ENCODE results near the gene PPP1R1C. TPM values are rescaled to one million over a fixed set of nuclear protein-coding genes. Genes with fewer than 3 reads are reported as not detected.
A peak's percentile ranks its signal among the peaks of the same experiment; 100 is the strongest.

The PPP1R1C gene
- total RNA-seq, 1 donor, result 1.4 TPM

DNA sequence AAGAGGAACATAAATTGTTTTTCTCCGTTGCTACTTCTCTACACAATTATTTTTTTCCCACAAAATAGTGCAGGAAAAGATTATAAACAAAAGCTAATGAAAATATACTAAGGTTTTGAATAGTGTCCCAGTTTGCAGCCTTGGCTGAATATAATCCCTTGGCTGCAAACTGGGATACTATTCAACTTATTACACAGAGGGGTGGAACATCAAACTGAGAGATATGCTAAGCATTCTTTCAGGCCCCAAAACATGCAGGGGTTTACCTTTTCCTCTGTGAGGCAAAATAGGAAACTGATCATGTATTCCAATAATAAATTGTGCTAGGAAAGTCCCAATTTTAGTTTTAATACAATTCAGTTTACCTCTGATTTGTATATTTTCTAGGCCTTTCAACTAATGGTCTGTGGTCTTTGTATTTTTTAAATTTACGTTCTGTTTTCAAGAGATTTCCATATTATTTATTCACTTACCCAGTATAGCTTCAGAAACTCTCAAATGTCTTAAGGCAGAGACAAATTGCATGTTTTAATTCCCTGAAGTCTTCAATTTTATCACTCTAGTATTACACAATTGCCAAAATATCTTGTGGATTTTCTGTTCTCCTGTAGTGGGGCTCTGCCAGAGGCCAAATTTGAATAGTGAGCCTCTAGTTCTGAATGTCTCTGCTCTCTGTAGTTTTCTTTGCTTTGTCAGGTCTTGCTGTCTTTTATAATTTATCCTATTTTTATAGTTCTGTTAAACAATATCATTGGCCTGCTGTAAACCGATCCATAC is 63.9 kb downstream of the PPP1R1C start:
- TF ChIP-seq, protein P1, sequence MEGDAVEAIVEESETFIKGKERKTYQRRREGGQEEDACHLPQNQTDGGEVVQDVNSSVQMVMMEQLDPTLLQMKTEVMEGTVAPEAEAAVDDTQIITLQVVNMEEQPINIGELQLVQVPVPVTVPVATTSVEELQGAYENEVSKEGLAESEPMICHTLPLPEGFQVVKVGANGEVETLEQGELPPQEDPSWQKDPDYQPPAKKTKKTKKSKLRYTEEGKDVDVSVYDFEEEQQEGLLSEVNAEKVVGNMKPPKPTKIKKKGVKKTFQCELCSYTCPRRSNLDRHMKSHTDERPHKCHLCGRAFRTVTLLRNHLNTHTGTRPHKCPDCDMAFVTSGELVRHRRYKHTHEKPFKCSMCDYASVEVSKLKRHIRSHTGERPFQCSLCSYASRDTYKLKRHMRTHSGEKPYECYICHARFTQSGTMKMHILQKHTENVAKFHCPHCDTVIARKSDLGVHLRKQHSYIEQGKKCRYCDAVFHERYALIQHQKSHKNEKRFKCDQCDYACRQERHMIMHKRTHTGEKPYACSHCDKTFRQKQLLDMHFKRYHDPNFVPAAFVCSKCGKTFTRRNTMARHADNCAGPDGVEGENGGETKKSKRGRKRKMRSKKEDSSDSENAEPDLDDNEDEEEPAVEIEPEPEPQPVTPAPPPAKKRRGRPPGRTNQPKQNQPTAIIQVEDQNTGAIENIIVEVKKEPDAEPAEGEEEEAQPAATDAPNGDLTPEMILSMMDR (IDR thresholded peaks at IDR 0.05; ENCODE audit: insufficient read depth, low read length), result no peak
- peak; percentile 59 for DNase-seq (ENCODE audit: low read depth)
- H3K4me3 ChIP-seq (ENCODE audit: low read depth, low read length), result no peak overlapping the region

DNA sequence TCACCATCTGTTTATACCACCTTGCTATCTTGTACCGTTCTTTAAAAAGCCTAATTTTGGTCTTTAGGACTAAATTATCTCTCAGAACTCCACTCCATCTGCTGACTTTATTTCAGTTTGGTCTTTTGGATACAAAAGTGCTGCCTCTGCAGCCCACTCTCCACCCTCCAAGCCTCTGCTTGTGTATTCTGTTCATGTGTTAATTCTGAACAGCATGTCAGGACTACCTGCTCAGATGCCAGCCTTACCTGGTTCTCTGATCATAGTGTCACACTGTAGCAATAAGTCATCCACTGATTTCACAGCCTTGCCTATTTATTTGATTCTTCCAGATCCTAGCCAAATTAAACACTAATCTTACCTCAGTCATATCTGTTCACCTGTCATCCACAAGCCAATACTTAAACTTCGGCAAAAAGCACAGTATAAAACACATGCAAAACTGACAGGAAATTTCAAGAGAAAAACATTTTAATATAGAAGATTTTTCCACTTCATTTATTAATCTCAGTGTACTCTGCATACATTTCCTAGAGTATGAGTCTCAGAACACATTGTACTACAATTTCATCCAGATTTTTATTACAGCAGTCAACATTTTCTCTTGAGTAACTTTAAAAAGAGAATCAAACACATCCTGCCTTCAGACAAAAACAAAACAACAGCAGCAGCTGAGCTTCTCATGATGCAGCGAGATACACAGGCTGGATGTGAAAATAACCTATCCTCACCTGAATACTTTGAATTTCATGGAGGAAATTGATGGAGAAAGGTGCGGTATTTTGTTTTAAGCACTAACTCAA is 64.9 kb downstream of the PPP1R1C start:
- no peak for DNase-seq (ENCODE audit: low read depth)
- TF ChIP-seq, protein P1 (IDR thresholded peaks at IDR 0.05; ENCODE audit: insufficient read depth, low read length), result no peak
- no peak overlapping the region for H3K4me3 ChIP-seq (ENCODE audit: low read depth, low read length)

DNA sequence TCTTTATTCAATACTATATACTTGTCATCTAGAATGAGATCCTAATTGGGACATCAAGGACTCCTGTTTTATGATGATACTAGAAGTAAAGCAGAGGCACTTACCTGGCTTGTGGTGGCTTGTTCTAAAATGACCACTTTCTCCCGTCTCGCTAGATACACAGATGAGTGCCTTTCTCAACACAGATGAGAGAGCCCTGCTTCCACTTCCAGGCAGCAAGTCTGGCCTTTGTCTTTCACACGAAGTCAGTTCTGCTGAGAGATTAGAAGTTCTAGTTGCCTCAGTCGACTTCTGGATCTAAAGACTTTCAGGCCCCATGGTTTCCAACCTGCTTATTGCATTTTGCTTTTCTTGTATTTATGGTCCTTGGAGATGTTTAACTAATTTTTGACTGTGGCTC is 70.3 kb downstream of the PPP1R1C start:
- no peak for DNase-seq (ENCODE audit: low read depth)
- TF ChIP-seq, protein P1 (IDR thresholded peaks at IDR 0.05; ENCODE audit: insufficient read depth, low read length), result no peak
- no peak overlapping the region for H3K4me3 ChIP-seq (ENCODE audit: low read depth, low read length)

DNA sequence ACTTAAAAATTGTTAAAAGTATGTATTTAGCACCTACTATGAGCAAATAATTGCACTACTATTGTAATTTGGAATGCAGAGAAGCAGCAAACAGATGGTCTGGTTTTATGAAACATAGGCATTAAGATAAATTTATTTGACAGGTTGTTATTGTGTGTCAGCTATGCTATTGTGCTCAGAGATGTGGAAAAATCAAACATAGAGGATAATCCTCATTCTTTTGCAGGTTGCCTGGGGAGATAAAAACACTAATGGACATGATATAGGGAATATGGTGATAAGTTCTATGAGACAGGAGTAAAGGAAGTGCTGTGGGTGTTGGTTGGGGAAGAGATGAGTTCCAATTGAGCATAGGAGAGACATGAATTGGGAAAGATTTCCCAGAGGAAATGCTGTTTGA is 71.3 kb downstream of the PPP1R1C start:
- DNase-seq (ENCODE audit: low read depth), result no peak
- TF ChIP-seq, protein P1 (IDR thresholded peaks at IDR 0.05; ENCODE audit: insufficient read depth, low read length), result no peak
- H3K4me3 ChIP-seq (ENCODE audit: low read depth, low read length), result no peak overlapping the region

DNA sequence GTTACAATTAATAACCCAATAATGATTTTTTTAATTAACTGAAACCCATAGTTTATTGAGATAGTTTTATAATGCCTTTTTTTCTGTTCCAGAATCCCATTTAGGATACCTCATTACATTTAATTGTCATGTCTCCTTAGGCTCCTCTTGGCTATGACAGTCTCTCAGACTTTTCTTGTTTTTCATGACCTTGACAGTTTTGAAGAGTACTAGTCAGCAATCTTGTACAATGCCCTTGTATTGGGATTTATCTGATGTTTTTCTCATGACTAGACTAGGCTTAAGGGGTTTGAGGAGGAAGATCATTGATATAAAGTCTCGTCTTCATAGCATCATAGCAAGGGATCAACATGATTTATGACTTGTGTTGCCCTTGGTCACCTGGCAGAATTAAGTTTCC is 72.4 kb downstream of the PPP1R1C start:
- no peak for DNase-seq (ENCODE audit: low read depth)
- TF ChIP-seq, protein P1 (IDR thresholded peaks at IDR 0.05; ENCODE audit: insufficient read depth, low read length), result no peak
- H3K4me3 ChIP-seq (ENCODE audit: low read depth, low read length), result no peak overlapping the region

DNA sequence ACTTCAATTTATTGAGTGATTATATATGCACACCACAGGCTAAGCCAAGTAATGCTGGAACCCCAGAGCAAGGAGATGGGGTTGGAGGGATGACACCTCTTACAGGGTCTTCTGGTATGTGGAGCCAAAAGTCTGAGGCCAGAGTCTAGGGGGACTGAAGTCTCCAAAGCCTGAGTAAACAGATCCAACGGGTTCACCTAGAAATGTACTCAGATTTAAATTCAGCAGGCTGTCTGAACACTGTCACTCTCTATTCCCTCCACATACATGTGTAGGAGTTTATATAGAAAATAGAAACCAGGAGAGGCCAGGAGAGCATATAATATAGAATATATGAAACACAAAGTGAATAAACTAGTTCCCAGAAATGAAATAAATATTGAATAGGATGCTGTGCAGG is 76.1 kb downstream of the PPP1R1C start:
- no peak overlapping the region for H3K4me3 ChIP-seq (ENCODE audit: low read depth, low read length)
- TF ChIP-seq, protein P1 (IDR thresholded peaks at IDR 0.05; ENCODE audit: insufficient read depth, low read length), result no peak
- no peak for DNase-seq (ENCODE audit: low read depth)

Measured in fibroblast of the aortic adventitia (primary cell).